ENCODE data around the gene SMAP1.
"Not testable (repeated sequence)": the region's sequence is repeated elsewhere in the genome, so short reads cannot be mapped to it uniquely, and the experiment has no call there.

SMAP1 gene

GRCh38 chr6:70684794-70685493, 17.3 kb downstream of the SMAP1 start:
- DNase-seq: no peak

- no peak for DNase-seq
Measured at GRCh38 chr6:70685494-70686180, 18.0 kb downstream of the SMAP1 start.

- DNase-seq: no peak
Measured at GRCh38 chr6:70686548-70687133, 19.0 kb downstream of the SMAP1 start.

- no peak for DNase-seq
Measured at GRCh38 chr6:70693887-70694286, 26.2 kb downstream of the SMAP1 start.

- DNase-seq: no peak
Measured at GRCh38 chr6:70694371-70694770, 26.7 kb downstream of the SMAP1 start.

- no peak for DNase-seq
Measured at GRCh38 chr6:70700922-70701876, 33.5 kb downstream of the SMAP1 start.

GRCh38 chr6:70705772-70706171, 38.1 kb downstream of the SMAP1 start:
- DNase-seq: no peak

- DNase-seq: no peak
Measured at GRCh38 chr6:70706491-70707123, 38.9 kb downstream of the SMAP1 start.

GRCh38 chr6:70707893-70708292, 40.2 kb downstream of the SMAP1 start:
- no peak for DNase-seq

GRCh38 chr6:70708448-70708847, 40.8 kb downstream of the SMAP1 start:
- DNase-seq: no peak

- DNase-seq: no peak
Measured at GRCh38 chr6:70709826-70710225, 42.1 kb downstream of the SMAP1 start.

- DNase-seq: no peak
Measured at GRCh38 chr6:70714716-70715257, 47.1 kb downstream of the SMAP1 start.

- no peak for DNase-seq
Measured at GRCh38 chr6:70717038-70717801, 49.5 kb downstream of the SMAP1 start.

- no peak for DNase-seq
Measured at GRCh38 chr6:70724524-70724923, 56.8 kb downstream of the SMAP1 start.

GRCh38 chr6:70725817-70726415, 58.2 kb downstream of the SMAP1 start:
- DNase-seq: no peak

- DNase-seq: no peak
Measured at GRCh38 chr6:70734381-70734780, 66.7 kb downstream of the SMAP1 start.

GRCh38 chr6:70734979-70735378, 67.3 kb downstream of the SMAP1 start:
- no peak for DNase-seq

GRCh38 chr6:70735513-70735912, 67.8 kb downstream of the SMAP1 start:
- DNase-seq: no peak

- DNase-seq: no peak
Measured at GRCh38 chr6:70738028-70738427, 70.3 kb downstream of the SMAP1 start.

- DNase-seq: no peak
Measured at GRCh38 chr6:70739534-70739933, 71.9 kb downstream of the SMAP1 start.

- not testable (repeated sequence) for DNase-seq
Measured at GRCh38 chr6:70740746-70741145, 73.1 kb downstream of the SMAP1 start.

Measured in activated CD4-positive, CD25-positive, alpha-beta regulatory T cell treated with anti-CD3 and anti-CD28 coated beads, Interleukin-2, amount 50 U/mL, for 72 hours (primary cell).